SKM-1 (cell line): ENCODE results near the gene PHPT1.
"Not testable (repeated sequence)": the region's sequence is repeated elsewhere in the genome, so short reads cannot be mapped to it uniquely, and the experiment has no call there.

Source experiments
- DNase-seq: peaks from one replicate; lab custom pipeline; 2025; ENCODE audit not compliant: unreplicated experiment; lab: John Stamatoyannopoulos, UW

Gene PHPT1

DNA sequence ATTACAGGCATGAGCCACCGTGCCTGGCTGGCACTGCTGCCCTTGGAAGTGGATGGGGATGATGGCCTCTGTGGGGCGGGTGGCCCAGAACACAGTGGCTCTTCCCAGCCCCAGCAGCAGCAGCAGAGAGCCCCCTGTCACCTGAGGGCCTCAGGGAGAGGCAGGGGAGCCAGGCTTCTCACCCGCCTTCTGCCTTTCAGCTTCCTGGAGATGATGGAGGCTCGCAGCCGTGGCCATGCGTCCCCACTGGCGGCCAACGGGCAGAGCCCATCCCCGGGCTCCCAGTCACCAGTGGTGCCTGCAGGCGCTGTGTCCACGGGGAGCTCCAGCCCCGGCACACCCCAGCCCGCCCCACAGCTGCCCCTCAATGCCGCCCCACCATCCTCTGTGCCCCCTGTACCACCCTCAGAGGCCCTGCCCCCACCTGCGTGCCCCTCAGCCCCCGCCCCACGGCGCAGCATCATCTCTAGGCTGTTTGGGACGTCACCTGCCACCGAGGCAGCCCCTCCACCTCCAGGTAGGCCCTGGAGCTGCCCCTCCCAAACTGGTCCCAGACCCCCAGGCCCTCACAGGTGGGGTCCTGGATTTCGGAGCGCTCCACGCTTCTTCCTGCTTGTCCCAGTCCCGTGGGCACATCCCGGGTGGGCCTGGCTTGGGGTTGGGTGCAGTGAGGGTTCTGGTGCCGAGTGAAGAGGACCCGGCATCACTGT is 11.9 kb upstream of the PHPT1 start:
- DNase-seq = no peak

DNA sequence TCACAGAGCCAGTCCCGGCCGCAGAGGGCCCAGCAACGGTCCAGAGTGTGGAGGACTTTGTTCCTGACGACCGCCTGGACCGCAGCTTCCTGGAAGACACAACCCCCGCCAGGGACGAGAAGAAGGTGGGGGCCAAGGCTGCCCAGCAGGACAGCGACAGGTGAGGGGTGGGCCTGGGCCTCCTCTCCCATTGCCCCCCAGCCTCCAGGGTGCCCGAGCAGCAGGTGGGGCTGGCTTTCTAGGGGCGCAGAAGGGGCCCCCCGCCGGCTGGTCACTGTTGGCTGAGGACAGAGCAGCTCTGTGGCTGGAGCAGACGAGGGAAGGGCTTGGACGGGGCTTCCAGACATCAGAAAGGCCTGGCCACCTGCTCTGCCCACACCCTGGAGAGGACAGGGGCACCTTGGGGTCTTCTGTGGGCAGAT is 11.3 kb upstream of the PHPT1 start:
- DNase-seq = not testable (repeated sequence)

DNA sequence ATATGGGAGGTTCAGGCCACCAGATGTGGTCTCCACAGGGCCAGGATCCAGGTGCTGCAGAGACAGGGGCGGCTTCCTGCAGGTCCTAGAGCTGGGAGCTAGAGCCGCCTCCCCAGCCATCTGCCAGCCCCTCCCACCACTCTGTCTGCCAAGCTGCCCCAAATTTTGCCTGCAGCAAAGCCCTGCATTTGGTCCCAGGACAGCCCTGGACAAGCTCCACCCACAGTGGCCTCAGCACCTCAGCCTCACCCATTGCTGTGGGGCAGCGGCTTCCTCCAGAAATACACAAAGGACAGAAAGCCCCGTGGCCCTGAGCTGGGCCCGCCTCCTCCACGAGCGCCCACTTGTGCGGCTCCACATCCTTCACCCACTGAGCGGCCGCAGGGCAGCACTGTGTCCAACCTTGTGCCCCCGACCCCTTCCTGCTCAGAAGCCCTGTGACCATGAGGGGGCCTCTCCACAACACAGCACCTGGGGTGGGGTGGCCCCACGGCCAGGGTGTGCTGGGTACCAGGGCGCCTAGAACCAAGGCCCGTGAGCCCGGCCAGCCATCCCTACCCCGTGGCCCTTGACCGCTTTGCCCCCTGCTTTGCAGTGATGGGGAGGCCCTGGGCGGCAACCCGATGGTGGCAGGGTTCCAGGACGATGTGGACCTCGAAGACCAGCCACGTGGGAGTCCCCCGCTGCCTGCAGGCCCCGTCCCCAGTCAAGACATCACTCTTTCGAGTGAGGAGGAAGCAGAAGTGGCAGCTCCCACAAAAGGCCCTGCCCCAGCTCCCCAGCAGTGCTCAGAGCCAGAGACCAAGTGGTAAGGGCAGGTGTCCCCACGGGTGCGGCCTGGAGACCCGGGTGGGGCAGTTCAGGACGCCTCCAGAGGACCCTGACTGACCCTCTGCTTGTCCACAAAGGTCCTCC is 10.6 kb upstream of the PHPT1 start:
- DNase-seq = no peak

- DNase-seq = no peak
These were observed 9.7 kb upstream of the PHPT1 start for GRCh38 chr9:136839229-136840139.

- no peak for DNase-seq
These were observed 8.9 kb upstream of the PHPT1 start for GRCh38 chr9:136840140-136840876.

DNA sequence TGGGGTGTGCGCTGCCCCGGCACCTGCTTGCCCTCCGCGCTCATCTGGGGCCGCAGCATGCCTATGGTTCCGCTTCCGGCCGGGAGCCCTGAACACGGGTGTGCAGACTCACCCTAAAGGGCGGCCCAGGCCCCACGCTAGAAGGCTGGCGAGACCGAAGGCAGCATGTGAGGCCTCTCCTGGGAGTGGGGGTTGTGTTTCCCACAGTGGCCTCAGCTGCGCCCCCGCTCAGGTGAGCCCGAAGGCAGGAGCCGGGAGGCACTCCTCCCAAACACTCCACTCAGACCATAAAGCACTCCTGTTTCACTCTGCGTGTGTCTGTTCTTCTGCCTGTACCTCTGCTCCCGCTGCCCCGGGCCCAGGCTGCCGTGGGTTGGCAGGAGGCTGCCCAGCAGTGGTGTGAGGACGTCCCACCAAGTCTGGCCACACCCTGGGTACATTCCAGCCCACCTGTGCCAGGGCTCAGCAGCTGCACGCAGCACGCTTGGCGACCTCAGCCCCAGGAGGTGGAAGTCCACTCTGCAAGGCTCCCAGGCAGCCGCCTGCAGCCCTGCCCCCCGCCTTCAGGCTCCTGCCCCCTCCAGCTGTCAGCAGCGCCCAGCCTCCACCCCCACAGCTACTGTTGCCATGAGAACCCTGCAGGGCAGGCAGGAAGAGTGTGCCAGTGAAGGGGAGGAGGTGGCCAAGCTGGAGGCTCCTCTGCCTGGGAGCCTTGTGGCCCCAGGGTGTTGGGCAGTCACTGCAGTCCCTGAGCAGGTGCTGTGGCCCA is 8.1 kb upstream of the PHPT1 start:
- no peak for DNase-seq

GRCh38 chr9:136841646-136842379 is 7.4 kb upstream of the PHPT1 start:
- DNase-seq = not testable (repeated sequence)

DNA sequence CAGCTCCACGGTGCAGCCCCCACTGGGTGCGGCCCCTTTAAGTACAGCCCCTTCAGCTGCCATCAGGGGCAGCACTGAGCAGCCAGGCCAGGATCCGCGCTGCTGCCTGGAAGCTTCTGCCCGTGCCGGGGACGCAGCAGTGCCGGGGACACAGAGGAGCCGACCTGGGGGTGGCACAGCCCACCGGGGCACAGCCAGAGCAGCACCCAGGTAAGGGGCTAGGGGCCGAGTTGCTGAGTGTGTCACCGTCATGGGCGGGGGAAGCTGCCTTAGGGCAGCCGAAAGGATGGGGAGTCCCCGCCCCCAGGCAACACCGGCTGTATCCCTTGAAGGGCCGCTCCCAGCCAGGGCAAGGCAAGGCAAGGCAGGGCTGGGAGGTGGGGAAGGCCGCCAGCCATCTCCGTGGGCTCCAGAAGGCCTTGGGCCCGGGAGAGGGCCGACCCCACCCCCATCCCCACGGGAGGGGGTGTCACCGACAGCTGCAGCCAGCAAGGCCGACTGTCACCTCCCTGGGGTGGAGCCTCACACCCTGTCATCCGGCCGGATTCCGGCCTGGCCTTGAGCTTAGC is 6.7 kb upstream of the PHPT1 start, which contains the start of gene AJM1:
TSS of gene AJM1 (plus strand) at position 99 of the 569 bp plus-strand sequence. CDS start 1,937 bp downstream, outside the sequence.
- peak; percentile 39 for DNase-seq

DNA sequence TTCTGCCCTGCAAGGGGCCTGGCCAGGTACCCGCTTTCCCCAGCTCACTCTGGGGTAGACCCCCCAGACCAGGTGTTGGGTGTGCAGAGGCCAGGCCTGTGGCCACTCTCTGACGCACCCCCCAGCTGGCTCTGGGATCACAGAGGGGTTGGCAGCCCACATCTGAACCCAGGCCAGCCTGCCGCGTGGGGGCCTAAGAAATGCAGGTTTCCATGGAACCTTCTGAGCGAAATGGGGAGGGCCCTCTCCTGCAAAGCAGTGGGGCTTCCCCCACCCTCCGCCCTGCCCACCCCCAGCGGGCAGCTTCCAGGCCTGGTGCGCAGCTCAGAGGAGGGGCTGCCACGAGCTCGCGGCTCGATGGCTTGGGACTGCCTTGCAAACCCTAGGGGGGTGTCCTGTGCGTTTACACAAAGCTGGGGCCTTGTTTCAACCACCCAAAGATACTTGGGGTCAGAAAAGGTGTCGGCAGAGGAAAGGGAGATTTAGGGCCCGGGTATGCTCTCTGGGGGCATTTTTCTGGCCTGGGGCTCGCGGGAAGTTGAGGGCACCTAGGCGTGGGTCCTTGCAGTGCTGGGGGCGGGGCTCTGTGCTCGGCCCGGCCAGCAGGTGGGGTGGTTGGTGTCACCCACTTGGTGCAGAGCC is 5.9 kb upstream of the PHPT1 start:
- not testable (repeated sequence) for DNase-seq

DNA sequence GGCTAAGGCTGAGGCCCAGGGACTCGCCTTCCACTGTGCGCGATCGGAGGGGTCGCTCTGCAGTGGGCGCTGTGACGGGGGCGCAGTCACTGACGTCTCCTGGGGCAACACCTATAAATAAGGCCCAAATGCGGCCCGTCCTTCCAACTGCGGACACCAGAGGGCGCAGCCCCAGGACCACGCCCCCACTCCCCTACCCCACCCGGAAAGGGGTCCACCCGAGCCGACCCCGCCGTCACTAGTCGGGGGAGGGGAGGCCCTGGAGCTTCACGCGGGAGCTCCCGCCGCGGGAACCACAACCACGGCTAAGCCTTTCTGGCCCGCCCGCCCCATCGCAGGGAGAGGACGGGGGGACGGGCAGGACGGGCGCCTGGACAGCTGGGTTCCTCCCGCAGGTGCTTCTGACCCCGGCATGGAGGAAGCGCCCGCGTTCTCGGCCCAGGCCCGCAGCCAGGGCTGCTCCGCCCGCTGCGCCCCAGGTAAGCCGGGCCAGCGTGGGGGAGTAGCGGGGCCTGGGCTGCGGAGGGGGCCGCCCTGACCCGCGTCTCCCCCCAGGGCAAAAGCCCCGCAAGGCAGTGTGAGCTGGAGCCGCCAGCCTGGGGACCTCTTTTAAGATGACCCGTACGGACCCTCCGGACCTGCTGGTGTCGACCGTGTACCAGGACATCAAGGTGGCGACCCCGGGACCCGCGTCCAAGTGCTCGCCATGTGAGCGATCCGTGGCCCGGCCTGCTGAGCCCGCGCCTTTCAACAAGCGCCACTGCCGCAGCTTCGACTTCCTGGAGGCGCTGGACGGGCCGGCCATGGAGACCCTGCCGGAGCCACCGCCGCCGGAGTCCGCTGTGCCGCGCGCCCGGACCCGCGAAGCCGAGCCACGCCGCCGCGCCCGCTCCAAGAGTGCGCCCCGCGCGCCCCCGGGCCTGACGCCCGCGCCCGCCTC is 5.1 kb upstream of the PHPT1 start:
- DNase-seq = not testable (repeated sequence)

DNA sequence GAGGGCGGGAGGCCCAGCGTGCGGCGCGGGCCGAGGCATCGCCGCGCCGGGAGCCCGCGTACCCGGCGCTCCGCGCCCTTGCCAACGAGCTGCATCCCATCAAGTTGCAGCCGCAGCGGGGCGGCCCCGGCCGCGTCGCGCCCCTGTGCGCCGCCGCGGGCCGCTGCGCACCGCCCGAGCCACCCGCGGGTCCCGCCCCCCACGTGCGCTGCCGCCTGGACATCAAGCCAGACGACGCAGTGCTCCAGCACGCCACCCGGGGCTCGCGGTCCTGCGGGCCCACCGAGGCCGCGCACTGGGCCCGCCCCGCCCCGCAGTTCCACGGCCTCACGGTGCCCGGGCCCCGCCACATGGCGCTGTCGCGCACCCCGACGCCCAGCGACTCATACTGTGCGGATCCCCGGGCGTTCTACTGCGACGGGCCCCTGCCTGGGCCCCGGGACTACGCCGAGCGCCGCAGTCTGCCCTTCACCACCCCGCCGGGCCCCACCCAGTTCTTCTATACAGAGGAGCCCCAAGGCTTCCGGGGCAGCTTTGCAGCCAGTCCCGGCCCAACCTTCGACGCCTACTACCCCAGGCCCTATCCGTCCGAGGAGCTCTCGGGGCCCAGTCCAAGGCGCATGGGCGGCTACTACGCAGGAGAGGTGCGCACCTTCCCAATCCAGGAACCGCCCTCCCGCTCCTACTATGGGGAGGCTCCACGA is 4.3 kb upstream of the PHPT1 start:
- DNase-seq = no peak

GRCh38 chr9:136845465-136846260 is 3.5 kb upstream of the PHPT1 start:
- no peak for DNase-seq

GRCh38 chr9:136846376-136847087 is 2.7 kb upstream of the PHPT1 start:
- DNase-seq = no peak

DNA sequence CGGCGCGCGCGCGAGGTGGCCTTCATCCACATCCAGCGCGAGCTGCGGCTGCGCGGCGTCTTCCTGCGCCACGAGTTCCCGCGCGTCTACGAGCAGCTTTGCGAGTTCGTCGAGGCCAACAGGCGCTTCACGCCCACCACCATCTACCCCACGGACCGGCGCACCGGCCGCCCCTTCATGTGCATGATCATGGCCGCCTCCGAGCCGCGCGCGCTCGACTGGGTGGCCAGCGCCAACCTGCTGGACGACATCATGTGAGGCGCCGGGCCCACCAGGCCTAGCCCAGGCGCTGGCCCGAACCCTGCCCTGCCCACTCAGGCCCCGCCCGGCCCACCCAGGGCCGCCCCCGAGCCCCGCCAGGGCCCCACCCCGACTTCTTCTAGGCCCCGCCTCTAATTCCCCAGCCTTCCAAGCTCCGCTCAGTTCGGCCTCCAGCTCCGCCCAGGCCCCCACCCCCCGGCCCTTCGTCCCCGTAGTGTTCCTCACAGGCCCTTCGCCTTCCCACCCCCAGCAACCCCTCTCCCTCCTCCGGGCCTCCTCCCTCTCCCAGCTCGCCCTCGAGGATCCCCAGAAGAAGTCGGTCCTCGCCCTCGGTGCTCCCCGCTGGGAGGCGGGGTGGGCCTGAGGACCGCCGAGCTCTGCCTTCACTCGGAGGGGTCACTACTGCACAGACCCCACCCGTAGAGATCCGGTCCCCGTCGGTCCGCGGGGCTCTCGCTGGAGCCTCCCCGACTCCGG is 2.0 kb upstream of the PHPT1 start:
- peak; percentile 53 for DNase-seq
